MCF 10A (cell line): ENCODE results near the gene TMEM256. TPM values are rescaled to one million over a fixed set of nuclear protein-coding genes. Genes with fewer than 3 reads are reported as not detected.
"Not testable (repeated sequence)": the region's sequence is repeated elsewhere in the genome, so short reads cannot be mapped to it uniquely, and the experiment has no call there.

ENCODE experiments used
- BruUV-seq: library from RNA; stranded (reverse); fragments of 400-500 nt; replicated peaks from 2 replicates; lab custom pipeline; 2021; lab: Mats Ljungman, UMichigan
- CTCF ChIA-PET: fragments of 300-600 bp; sonication (Branson Sonifier 250); formaldehyde crosslinking; extraction: SDS; loops from one replicate; lab custom pipeline; 2021; ENCODE audit warnings: antibody characterized with exemption, inconsistent platforms; lab: Yijun Ruan, JAX
- POLR2A ChIA-PET: fragments of 300-600, 350-650 bp; sonication (Branson Sonifier 250); formaldehyde crosslinking; extraction: SDS; loops from one replicate; lab custom pipeline; 2020; ENCODE audit warnings: antibody characterized with exemption, inconsistent platforms; lab: Yijun Ruan, JAX
- DNase-seq: peaks from one replicate; pipeline ENCODE4 v3.0.0-alpha.2; 2018; ENCODE audit not compliant: unreplicated experiment
- H3K27ac Mint-ChIP-seq: one replicate; pipeline ENCODE4 v1.8.0; 2022; ENCODE audit warnings: mild to moderate bottlenecking, low read depth, mixed read lengths; ENCODE audit not compliant: unreplicated experiment
- H3K27me3 Mint-ChIP-seq: one replicate; pipeline ENCODE4 v1.8.0; 2022; ENCODE audit warnings: mixed read lengths; ENCODE audit not compliant: insufficient read depth, unreplicated experiment
- H3K36me3 Mint-ChIP-seq: one replicate; pipeline ENCODE4 v1.8.0; 2022; ENCODE audit warnings: mild to moderate bottlenecking, moderate library complexity, mixed read lengths; ENCODE audit not compliant: insufficient read depth, unreplicated experiment
- H3K4me1 Mint-ChIP-seq: one replicate; pipeline ENCODE4 v1.8.0; 2022; ENCODE audit warnings: mixed read lengths; ENCODE audit not compliant: insufficient read depth, unreplicated experiment
- H3K4me3 Mint-ChIP-seq: one replicate; pipeline ENCODE4 v1.8.0; 2022; ENCODE audit warnings: mild to moderate bottlenecking, moderate library complexity, mixed read lengths; ENCODE audit not compliant: unreplicated experiment
- H3K9me3 Mint-ChIP-seq: one replicate; pipeline ENCODE4 v1.8.0; 2022; ENCODE audit warnings: mixed read lengths; ENCODE audit not compliant: unreplicated experiment
- intact Hi-C: fragments of 100-400 bp; cut with micrococcal nuclease; formaldehyde crosslinking; loops from 2 replicates; pipeline ENCODE4 v1.14.1; 2022
- total RNA-seq: library from RNA; stranded (reverse); gene quantifications from 2 replicates; pipeline ENCODE4 v1.2.3, GENCODE V29; 2022
- TF ChIP-seq, protein P1 (sequence below): fragments of 200-600 bp; IDR thresholded peaks from one replicate; pipeline ENCODE4 v1.8.0; 2022; ENCODE audit warnings: antibody characterized with exemption, mild to moderate bottlenecking; ENCODE audit not compliant: unreplicated experiment

Gene TMEM256
- total RNA-seq, 1 experiment from 2014 or later: 42.9 TPM

DNA sequence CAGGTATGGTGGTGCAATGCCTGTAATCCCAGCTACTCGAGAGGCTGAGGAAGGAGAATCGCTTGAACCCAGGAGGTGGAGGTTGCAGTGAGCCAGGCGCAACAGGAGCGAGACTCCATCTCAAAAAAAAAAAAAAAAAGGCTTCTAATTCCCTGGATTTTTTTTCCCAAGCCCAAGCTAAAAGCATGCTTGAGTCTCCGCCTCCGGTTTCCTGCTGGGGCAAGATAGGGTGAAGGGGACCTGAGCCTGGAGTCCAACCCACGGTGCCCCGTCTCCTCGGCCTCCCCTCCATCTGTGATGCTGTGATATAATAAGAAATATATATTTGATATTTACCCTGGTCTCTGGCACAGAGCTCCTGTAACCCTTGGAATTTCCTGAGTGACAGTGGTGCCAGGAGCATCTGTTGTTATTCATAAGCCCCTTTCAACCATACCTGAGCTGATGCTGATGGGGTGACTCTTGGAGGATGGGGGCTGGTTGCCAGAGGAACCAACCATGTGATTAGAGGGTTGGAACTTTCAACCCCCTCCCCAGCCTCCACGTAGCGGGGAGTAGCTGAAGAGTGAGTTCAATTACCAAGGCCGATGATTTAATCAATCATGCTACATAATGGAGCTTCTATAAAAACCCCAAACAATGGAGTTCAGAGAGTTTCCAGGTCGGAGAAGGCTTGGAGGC, 35.8 kb downstream of the TMEM256 start:
- intact Hi-C loops: no loop called here
- POLR2A ChIA-PET: interaction anchor here (0.6 to 1.0 kb wide), 2 partner anchors 12 to 1234 kb away, joined by 3 to 4 read pairs; no protein-coding TSS in a partner anchor
- Mint-ChIP-seq H3K27ac (no peak overlapping the region), H3K9me3 (no peaks in the 10 kb centered on the region), H3K4me3 (no peak overlapping the region), H3K4me1 (no peaks in the 10 kb centered on the region), H3K27me3 (no peaks in the 10 kb centered on the region), H3K36me3 (no peaks in the 10 kb centered on the region)
- DNase-seq: no peak
- BruUV-seq: no TSS peak
- TF ChIP-seq, protein P1, sequence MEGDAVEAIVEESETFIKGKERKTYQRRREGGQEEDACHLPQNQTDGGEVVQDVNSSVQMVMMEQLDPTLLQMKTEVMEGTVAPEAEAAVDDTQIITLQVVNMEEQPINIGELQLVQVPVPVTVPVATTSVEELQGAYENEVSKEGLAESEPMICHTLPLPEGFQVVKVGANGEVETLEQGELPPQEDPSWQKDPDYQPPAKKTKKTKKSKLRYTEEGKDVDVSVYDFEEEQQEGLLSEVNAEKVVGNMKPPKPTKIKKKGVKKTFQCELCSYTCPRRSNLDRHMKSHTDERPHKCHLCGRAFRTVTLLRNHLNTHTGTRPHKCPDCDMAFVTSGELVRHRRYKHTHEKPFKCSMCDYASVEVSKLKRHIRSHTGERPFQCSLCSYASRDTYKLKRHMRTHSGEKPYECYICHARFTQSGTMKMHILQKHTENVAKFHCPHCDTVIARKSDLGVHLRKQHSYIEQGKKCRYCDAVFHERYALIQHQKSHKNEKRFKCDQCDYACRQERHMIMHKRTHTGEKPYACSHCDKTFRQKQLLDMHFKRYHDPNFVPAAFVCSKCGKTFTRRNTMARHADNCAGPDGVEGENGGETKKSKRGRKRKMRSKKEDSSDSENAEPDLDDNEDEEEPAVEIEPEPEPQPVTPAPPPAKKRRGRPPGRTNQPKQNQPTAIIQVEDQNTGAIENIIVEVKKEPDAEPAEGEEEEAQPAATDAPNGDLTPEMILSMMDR: no peak
- CTCF ChIA-PET: interaction anchor here (2.1 kb wide), 1 partner anchor 12 kb away, joined by 14 read pairs; no protein-coding TSS in a partner anchor

DNA sequence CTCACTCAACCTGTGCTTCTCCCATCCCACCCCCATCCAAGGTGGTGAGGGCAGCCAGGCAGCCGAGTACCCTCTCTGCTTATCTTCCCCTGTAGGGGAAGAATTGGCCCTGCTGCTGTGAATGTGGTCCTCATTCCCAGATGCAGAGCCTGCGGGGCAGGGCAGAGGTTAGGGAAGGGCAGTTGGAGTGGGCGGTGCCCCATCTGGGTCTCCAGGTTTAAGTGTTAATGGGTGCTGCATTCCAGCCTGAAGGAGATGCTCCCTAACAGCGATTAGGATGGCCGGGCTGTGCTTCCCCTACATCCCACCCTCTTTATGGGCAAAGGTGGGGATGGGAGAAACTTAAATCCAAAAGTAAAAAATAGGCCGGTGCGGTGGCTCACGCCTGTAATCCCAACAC, 36.8 kb downstream of the TMEM256 start:
- Mint-ChIP-seq H3K4me1 (peaks cover 2% of the 10 kb centered on the region), H3K9me3 (no peaks in the 10 kb centered on the region), H3K4me3 (no peak overlapping the region), H3K27me3 (no peaks in the 10 kb centered on the region), H3K36me3 (no peaks in the 10 kb centered on the region), H3K27ac (no peak overlapping the region)
- POLR2A ChIA-PET: no interaction called here
- BruUV-seq: no TSS peak
- DNase-seq: no peak
- TF ChIP-seq, protein P1: no peak
- CTCF ChIA-PET: no interaction called here
- intact Hi-C loops: no loop called here

DNA sequence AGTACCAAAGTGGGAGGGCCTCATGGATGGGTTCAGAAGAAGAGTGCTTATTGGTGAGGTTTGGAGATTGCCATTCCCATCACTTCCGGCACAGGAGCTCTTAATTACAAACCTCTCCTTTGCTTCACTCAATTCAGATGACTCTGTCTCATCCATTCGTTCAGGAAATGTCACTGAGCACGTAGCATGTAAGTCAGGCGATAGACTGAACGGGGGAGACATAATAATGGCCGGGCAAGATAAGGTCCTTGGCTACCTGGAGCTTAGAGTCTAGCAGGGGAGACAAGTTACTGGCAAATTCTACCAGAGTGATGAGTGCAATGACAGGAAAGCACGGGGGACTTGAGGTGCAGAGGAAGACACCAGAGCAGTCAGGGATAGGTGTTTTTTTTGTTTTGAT, 37.9 kb downstream of the TMEM256 start:
- H3K4me3 Mint-ChIP-seq, H3K27me3 Mint-ChIP-seq, intact Hi-C loops, H3K4me1 Mint-ChIP-seq, DNase-seq, H3K36me3 Mint-ChIP-seq, BruUV-seq, H3K27ac Mint-ChIP-seq, H3K9me3 Mint-ChIP-seq: not testable (repeated sequence)
- POLR2A ChIA-PET: interaction anchor here (0.9 to 1.4 kb wide), 2 partner anchors 16 to 118 kb away, joined by 3 read pairs; partner anchors contain the start of genes POLR2A and TNK1
- CTCF ChIA-PET: interaction anchor here (1.1 kb wide), 1 partner anchor 9 kb away, joined by 4 read pairs; no protein-coding TSS in a partner anchor

DNA sequence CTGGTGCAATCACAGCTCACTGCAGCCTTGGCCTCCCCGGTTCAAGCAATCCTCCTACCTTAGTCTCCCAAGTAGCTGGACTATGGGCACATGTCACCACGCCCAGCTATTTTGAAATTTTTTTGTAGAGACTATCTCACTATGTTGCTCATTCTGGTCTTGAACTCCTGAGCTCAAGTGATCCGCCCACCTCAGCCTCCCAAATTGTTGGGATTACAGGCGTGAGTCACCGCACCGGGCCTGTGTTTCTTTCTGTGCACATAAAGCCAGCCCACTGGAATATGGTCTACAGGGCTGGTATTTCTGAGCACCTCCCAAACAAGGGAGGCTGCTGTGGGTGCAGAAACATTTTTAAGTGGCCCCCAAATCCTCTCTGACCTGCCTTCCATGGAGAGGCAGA, 40.6 kb downstream of the TMEM256 start:
- TF ChIP-seq, protein P1: no peak
- ChIA-PET CTCF (no interaction called here), POLR2A (interaction anchor here (0.7 kb wide), 1 partner anchor 40 kb away, joined by 3 read pairs; no protein-coding TSS in a partner anchor)
- H3K9me3 Mint-ChIP-seq: no peaks in the 10 kb centered on the region
- H3K4me3 Mint-ChIP-seq: no peak overlapping the region
- DNase-seq: peak; percentile 53
- no peaks in the 10 kb centered on the region for H3K36me3 Mint-ChIP-seq
- H3K4me1 Mint-ChIP-seq: peaks cover 7% of the 10 kb centered on the region
- H3K27me3 Mint-ChIP-seq: no peaks in the 10 kb centered on the region
- no TSS peak for BruUV-seq
- no peak overlapping the region for H3K27ac Mint-ChIP-seq
- intact Hi-C loops: no loop called here
